C4-2B (cell line): ENCODE results near the gene PRKCE.

ENCODE experiments used
- H3K27ac ChIP-seq: fragments of 450-650 bp; 2 replicates; pipeline ENCODE4 v1.5.1; 2017
- CTCF ChIP-seq: fragments of 450-650 bp; conservative IDR thresholded peaks from 2 replicates; pipeline ENCODE4 v1.5.1; 2017; ENCODE audit warnings: mild to moderate bottlenecking
- ZFX ChIP-seq: fragments of 450-650 bp; IDR thresholded peaks from 2 replicates; pipeline ENCODE4 v1.6.1; 2017

Gene PRKCE

GRCh38 chr2:46001290-46001689 lies 349.8 kb downstream of the PRKCE start:
- no peak overlapping the region for H3K27ac ChIP-seq
- TF ChIP-seq ZFX (no peak), CTCF (no peak)

- TF ChIP-seq CTCF (no peak), ZFX (no peak)
- H3K27ac ChIP-seq, result no peak overlapping the region
These were observed 350.4 kb downstream of the PRKCE start for GRCh38 chr2:46001741-46002506.

GRCh38 chr2:46002507-46002883 lies 351.0 kb downstream of the PRKCE start:
- H3K27ac ChIP-seq, result no peak overlapping the region
- TF ChIP-seq CTCF (no peak), ZFX (no peak)

- no peak overlapping the region for H3K27ac ChIP-seq
- TF ChIP-seq ZFX, result no peak
- no peak for TF ChIP-seq CTCF
These were observed 351.5 kb downstream of the PRKCE start for GRCh38 chr2:46002947-46003346.

GRCh38 chr2:46003903-46004473 lies 352.5 kb downstream of the PRKCE start:
- TF ChIP-seq CTCF (no peak), ZFX (no peak)
- H3K27ac ChIP-seq, result no peak overlapping the region

- TF ChIP-seq CTCF (no peak), ZFX (no peak)
- H3K27ac ChIP-seq, result no peak overlapping the region
These were observed 355.1 kb downstream of the PRKCE start for GRCh38 chr2:46006473-46007025.

GRCh38 chr2:46007412-46007811 lies 355.9 kb downstream of the PRKCE start:
- TF ChIP-seq CTCF, result no peak
- TF ChIP-seq ZFX, result no peak
- no peak overlapping the region for H3K27ac ChIP-seq
